GM06990 (cell line): Measurements from ENCODE around the gene RASSF3.

Source experiments
- DNase-seq: peaks from one replicate; pipeline ENCODE4 v3.0.0-alpha.2; 2011; ENCODE audit not compliant: insufficient read length; ENCODE audit errors: extremely low read depth
- H3K27me3 ChIP-seq: replicated peaks from 2 replicates; pipeline ENCODE4 v1.6.0; 2011; ENCODE audit warnings: low read length; ENCODE audit not compliant: control insufficient read depth, insufficient read depth
- H3K36me3 ChIP-seq: 2 replicates; pipeline ENCODE4 v1.5.1; 2011; ENCODE audit warnings: low read length; ENCODE audit not compliant: control insufficient read depth, insufficient read depth
- H3K4me3 ChIP-seq: replicated peaks from 2 replicates; pipeline ENCODE4 v1.5.1; 2011; ENCODE audit warnings: low read depth, mild to moderate bottlenecking, control low read depth, low read length
- CTCF ChIP-seq: IDR thresholded peaks from 2 replicates; pipeline ENCODE4 v1.5.1; 2011; ENCODE audit warnings: low read length, control low read depth, mild to moderate bottlenecking, inconsistent platforms; ENCODE audit not compliant: insufficient read depth, poor library complexity, severe bottlenecking

Gene RASSF3

GRCh38 chr12:64603183-64603841 is 7.0 kb upstream of the RASSF3 start:
- Histone ChIP-seq H3K36me3 (no peaks in the 10 kb centered on the region), H3K4me3 (no peak overlapping the region), H3K27me3 (no peaks in the 10 kb centered on the region)
- TF ChIP-seq CTCF, result no peak
- no peak for DNase-seq

- Histone ChIP-seq H3K27me3 (no peaks in the 10 kb centered on the region), H3K36me3 (no peaks in the 10 kb centered on the region), H3K4me3 (peak overlapping the region; percentile 84)
- TF ChIP-seq CTCF, result no peak
- peak; percentile 55 for DNase-seq
These were observed 1.3 kb upstream of the RASSF3 start for GRCh38 chr12:64608901-64609535.

- H3K4me3 ChIP-seq, result peak overlapping the region; percentile 84
- no peak for TF ChIP-seq CTCF
- no peaks in the 10 kb centered on the region for H3K27me3 ChIP-seq
- H3K36me3 ChIP-seq, result no peaks in the 10 kb centered on the region
- no peak for DNase-seq
These were observed 688 bp upstream of the RASSF3 start for GRCh38 chr12:64609536-64610078.

- DNase-seq, result peak; percentile 92
- H3K27me3 ChIP-seq, result no peaks in the 10 kb centered on the region
- no peak for TF ChIP-seq CTCF
- no peaks in the 10 kb centered on the region for H3K36me3 ChIP-seq
- H3K4me3 ChIP-seq, result peak overlapping the region; percentile 84
These were observed 505 bp downstream of the RASSF3 start for GRCh38 chr12:64610660-64611340.

GRCh38 chr12:64611341-64612284 is 1.3 kb downstream of the RASSF3 start:
- DNase-seq, result no peak
- no peaks in the 10 kb centered on the region for H3K36me3 ChIP-seq
- no peaks in the 10 kb centered on the region for H3K27me3 ChIP-seq
- no peak for TF ChIP-seq CTCF
- peak overlapping the region; percentile 84 for H3K4me3 ChIP-seq
